ENCODE results near the gene ZSWIM3.

The ZSWIM3 gene

GRCh38 chr20:45927071-45927878 lies 69.9 kb downstream of the ZSWIM3 start:
- no peak for DNase-seq (ENCODE audit: extremely low read depth in 1 of 2, low read depth in 1 of 2)

Measured in activated CD8-positive, alpha-beta memory T cell treated with anti-CD3 and anti-CD28 coated beads for 1 hour (primary cell).